H4 (cell line): ENCODE results near the gene USP36. TPM values are rescaled to one million over a fixed set of nuclear protein-coding genes. Genes with fewer than 3 reads are reported as not detected.
"Not testable (repeated sequence)": the region's sequence is repeated elsewhere in the genome, so short reads cannot be mapped to it uniquely, and the experiment has no call there.

ENCODE experiments used
- DNase-seq: peaks from one replicate; pipeline ENCODE4 v3.0.0-alpha.2; 2015; ENCODE audit warnings: low spot score
- total RNA-seq: library from RNA; depleted of rRNA; stranded (reverse); fragments of >200 nt; shearing (Covaris generic); gene quantifications from 2 replicates; pipeline ENCODE4 v1.2.3, GENCODE V29; 2014

USP36 gene
- total RNA-seq, 1 experiment from 2014 or later = 20.4 TPM

DNA sequence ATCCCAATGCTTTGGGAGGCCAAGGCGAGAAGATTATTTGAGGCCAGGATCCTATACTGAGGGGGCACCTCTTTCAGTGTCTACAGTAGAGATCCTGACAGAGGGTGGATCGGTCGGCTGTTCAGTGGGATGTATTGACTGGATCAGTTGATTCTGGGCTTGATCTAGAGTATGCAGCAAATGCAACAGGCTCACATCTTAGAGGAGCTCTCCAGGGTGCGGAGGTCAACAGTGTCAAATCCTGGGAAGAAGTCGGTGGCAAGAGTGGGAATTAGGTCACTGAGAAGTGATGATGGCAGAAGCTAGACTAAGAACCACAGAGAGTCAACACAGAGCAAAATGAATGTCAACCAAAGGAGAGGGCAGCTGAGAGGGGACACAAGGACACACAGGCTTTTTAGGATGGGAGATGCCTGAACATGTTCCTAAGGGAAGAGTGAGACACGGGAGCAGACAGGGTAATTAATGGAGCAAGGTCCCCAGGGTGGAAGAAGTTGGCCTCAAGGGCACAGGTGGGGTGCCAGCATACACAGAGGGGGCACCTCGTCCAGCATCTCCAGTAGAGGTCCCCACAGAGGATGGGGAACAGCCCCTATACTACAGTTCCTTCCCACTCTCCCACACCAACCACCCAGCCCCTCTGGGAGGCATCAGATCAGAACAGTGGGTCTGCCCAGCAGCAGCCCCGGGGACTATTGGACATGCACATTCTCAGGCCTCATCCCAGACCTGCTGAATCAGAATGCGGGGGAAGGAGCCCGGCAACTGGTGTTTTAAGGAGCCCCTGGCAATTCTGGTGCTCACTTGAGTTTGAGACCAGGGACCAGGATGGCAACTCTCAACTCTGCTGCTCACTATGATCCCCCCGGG lies 48.5 kb downstream of the USP36 start:
- no peak for DNase-seq

GRCh38 chr17:78790552-78790951 lies 50.1 kb downstream of the USP36 start:
- DNase-seq = no peak

DNA sequence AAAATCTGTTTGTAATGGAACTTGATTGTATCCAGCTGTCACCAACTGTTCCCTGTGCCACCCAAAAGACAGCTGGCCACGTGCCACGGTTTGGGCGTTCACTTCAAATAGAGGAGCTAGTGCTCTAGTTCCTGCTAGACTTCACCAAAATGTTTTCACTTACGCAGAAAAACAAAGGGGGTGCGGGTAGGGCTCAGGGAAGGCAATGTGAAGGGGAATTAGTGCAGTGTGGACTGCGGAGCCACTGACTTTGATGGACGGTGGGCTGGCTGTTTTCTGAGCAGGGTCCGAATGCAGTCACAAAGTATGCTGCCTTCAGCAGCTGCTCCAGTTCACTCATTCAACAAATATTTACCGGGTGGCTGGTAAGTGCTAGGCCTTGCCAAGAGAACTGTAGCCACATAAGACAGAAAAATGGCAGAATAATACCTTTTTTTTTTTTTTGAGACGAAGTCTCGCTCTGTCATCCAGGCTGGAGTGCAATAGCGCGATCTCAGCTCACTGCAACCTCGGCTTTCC lies 50.9 kb downstream of the USP36 start:
- DNase-seq = no peak

DNA sequence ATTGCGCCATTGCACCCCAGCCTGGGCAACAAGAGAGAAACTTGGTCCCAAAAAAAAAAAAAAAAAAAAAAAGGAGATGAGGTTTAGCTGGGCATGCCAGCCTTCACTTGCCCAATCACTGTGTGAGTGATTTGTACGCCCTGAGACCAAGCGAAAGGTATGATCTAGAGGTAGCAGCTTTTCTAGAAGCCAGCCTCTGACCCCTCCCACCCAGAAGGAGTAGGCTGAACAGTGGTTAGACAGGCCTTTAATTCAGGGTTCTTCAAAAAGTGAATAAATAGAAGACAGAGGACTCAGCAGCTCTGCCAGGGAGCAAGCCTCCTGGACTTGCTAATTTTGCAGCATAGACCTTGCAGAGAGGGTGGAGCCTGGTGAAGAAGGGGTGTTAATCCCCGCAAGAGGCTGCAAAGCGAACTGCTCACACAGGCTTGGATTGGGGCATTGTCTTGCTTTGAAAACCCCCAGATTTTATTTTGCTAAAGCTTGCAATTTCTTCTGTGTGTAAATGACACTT lies 51.4 kb downstream of the USP36 start:
- DNase-seq = no peak

DNA sequence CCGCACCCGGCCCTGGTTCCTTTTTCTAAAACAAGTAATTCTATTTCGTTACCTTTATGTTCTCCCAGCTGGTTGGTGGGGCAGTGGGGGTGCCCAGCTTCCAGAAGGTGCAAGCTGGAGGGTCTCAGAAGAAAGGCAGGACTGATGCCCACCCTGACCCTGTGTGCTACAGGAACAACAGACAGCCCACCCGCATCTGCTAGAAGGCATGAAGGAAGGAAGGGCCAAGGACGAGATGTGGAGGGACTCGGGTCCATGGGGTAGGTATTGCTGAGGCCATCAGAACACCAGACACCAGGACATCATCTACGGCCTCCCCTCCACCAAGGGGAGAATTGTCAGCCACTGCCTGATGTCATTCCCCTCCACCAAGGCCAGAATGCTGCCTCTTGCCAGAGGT lies 52.2 kb downstream of the USP36 start:
- no peak for DNase-seq

DNA sequence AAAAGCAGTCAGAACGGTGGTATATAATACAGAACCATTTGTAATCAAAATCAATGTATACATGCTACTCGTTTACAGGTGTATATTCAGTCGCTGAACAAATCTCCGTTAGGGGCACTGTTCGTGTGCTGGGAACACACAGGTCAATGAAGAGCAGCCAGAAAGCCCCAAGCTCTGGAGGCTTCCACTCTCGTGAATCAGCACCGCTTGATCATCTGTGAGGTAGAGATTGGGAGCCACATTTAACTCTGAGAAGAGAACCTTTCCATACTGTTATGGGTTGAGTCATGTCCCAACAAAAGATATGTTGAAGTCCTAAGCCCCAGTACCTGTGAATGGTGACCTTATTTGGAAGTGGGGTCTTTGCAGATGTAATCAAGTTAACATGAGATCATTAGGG lies 53.2 kb downstream of the USP36 start:
- no peak for DNase-seq

DNA sequence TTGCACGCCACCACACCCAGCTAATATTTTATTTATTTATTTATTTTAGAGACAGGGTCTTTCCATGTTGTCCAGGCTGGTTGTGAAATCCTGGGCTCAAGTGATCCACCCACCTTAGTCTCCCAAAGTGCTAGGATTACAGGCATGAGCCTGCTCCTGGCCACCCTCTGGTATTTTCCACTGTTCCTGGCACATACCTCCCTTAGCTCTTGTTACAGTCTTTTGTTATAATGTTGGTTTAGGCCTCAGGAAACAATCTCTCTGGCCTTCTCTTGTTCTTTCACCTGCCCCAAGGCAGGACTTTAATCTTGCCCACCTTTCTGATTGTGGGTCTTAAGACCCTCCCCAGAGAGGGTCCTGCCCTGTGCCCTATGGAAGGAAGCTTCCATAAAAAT lies 55.0 kb downstream of the USP36 start:
- DNase-seq = no peak

- no peak for DNase-seq
These were observed 55.5 kb downstream of the USP36 start for GRCh38 chr17:78785011-78785662.

DNA sequence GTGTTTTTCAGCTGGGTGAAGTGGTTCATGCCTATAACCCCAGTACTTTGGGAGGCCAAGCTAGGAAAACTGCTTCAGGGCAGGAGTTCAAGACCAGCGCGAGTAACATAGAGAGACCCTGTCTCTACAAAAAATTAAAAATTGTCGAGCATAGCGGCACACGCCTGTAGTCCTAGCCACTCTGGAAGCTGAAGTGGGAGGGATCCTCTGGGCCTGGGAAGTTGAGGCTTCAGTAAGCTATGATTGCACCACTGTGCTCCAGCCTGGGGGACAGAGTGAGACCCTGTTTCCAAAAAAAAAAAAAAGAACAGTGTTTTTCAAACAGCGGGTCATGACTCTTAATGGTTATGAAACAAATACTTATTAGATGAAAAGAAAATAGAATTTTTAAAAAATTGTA lies 56.3 kb downstream of the USP36 start:
- DNase-seq = no peak

GRCh38 chr17:78783711-78784324 lies 56.8 kb downstream of the USP36 start:
- no peak for DNase-seq

- no peak for DNase-seq
These were observed 58.7 kb downstream of the USP36 start, which contains the start of gene CYTH1 for GRCh38 chr17:78781893-78782304. Gene CYTH1, minus strand, starts transcription at chr17:78782273. Its CDS starts 50 bp downstream, at chr17:78782223.

GRCh38 chr17:78781104-78781892 lies 59.3 kb downstream of the USP36 start:
- no peak for DNase-seq

GRCh38 chr17:78780335-78780734 lies 60.3 kb downstream of the USP36 start:
- DNase-seq = no peak

GRCh38 chr17:78779850-78780249 lies 60.8 kb downstream of the USP36 start:
- DNase-seq = no peak

DNA sequence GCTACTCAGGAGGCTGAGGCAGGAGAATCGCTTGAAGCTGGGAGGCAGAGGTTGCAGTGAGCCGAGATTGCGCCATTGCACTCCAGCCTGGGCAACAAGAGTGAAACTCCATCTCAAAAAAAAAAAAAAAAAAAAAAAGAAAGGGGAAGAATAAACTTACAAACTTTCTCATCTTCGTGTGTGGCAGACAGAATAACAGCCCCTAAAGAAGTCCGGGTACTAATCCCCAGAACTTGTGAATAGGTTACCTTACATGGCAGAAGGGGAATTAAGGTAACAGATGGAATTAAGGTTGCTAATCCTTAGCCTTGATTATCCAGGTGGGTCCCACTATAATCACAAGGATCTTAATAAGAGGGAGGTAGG lies 61.3 kb downstream of the USP36 start:
- not testable (repeated sequence) for DNase-seq

GRCh38 chr17:78777881-78778280 lies 62.7 kb downstream of the USP36 start:
- no peak for DNase-seq

- DNase-seq = no peak
These were observed 65.5 kb downstream of the USP36 start for GRCh38 chr17:78774956-78775571.

- no peak for DNase-seq
These were observed 66.2 kb downstream of the USP36 start for GRCh38 chr17:78774453-78774852.

DNA sequence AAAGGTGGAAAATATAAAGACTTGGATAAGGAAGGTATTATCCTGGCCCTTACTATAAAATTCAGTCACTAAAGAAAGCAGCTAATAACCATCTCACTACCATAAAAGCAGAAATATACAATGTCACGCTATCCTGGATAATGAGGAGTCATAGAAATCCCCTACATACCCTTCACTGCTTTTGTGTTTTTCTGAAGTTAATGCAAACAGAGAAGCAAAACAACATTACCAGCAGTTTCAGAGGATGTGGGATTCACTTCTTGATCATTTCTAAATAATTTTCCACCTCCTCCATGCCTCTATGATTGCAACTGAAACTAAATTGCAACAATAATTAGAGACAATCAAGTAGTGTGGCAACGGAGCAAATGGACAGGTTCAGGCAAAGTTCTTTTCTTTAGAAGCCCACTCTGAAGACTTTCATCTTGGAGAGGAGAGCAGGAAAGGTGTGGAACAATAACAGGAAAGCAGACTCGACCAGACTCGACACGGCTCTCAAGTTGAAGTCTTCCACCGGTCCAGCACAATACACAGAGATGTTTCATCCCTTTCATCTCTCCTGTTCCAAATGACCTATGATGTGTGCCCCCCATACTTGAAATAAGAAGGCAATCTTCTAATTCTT lies 68.7 kb downstream of the USP36 start:
- DNase-seq = no peak

DNA sequence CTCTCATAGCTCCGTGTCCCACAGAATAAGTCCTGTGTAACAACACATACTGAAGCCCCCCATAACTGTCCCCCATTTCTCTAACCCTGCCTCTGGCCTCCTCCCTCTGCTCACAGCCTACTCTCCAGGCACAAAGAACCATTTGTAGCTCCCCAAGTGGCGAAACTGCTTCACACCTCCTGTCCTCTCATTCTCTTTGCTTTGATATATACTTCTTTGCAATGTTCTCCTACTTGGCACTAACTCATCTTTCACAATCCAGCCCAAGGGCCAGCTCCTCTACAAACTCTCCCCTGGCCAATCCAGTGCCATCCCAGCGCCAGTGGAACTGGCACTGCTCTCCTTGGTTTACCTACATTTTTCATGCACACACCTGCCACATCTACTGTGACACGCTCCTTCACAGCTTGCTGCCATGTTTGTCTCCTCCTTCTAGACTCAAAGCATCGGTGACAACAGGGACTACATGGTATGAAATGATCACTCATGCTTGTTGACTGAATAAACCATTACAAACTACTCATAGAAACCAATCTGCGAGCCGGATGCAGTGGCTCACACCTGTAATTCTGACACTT lies 71.3 kb downstream of the USP36 start:
- no peak for DNase-seq
